ENCODE data around the gene CYP19A1.

Gene CYP19A1

DNA sequence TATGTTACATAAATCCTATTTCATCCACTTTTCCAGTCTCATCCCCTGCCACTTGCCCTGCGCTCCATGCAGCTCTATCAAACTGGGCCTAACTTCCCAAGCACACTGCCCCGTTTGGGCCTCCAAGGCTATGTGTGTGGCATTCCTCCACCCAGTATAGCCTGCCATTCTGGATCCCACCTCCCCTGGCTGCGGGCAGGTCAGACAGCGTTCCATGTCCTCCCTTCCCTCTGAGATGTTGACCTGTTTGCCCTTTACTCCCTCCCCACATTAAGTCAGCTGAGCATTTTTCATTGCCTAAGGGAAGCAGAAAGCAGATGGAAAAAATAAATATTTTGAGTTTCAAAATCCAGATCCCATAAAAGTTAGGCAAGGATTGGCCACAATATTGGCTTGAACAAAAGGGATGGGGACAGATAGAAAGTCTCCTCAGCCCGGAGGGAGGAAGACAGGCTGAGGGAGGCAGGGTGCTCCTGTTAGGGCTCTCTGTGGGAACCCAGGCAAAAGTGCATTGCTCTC, 73.3 kb downstream of the CYP19A1 start:
- Histone ChIP-seq H2AK5ac (ENCODE audit: low read length) (no peak overlapping the region), H4K8ac (ENCODE audit: low read depth, low read length) (no peak overlapping the region), H3K9me3 (ENCODE audit: insufficient read depth, low read depth, low read length) (peaks cover 8% of the 10 kb centered on the region), H2AFZ (ENCODE audit: insufficient read depth, low read length, poor library complexity) (no peak overlapping the region), H3K9ac (ENCODE audit: low read length) (no peak overlapping the region), H3K14ac (ENCODE audit: low read length) (no peak overlapping the region), H3K79me1 (ENCODE audit: low read length) (no peaks in the 10 kb centered on the region), H3K18ac (ENCODE audit: low read length) (no peak overlapping the region), H3K36me3 (ENCODE audit: control insufficient read depth in 1 of 2, insufficient read depth in 2 of 2, low read length in 2 of 2) (peaks cover 0 to 2% of the 10 kb centered on the region in 2 experiments), H3K4ac (ENCODE audit: low read depth, low read length) (no peak overlapping the region), H3K27me3 (ENCODE audit: insufficient read depth, low read length) (peaks cover 11% of the 10 kb centered on the region), H3K27ac (ENCODE audit: low read depth, low read length) (no peak overlapping the region), H2BK12ac (ENCODE audit: low read length) (no peak overlapping the region), H4K91ac (ENCODE audit: low read depth, low read length) (no peak overlapping the region), H3K4me2 (ENCODE audit: low read length) (no peak overlapping the region), H3K4me3 (ENCODE audit: low read depth, low read length) (no peak overlapping the region), H2BK5ac (ENCODE audit: low read depth, low read length, poor library complexity) (no peak overlapping the region), H3K79me2 (ENCODE audit: control insufficient read depth, insufficient read depth, low read length, poor library complexity) (peaks cover 2% of the 10 kb centered on the region), H2BK120ac (ENCODE audit: insufficient read depth, low read length, poor library complexity) (no peak overlapping the region), H3K23ac (ENCODE audit: low read length) (no peak overlapping the region), H4K12ac (ENCODE audit: low read depth, low read length) (no peak overlapping the region), H3K4me1 (ENCODE audit: control insufficient read depth in 1 of 2, insufficient read depth in 2 of 2, low read length in 2 of 2) (peaks cover 2 to 8% of the 10 kb centered on the region in 2 experiments)
- WGBS (ENCODE audit: extremely low coverage, insufficient coverage, insufficient read length), result no CpG with 5 or more reads among the region's 5 CpGs
- DNase-seq, result peak in 1 of 2 donors; percentile 73

GRCh38 chr15:51263726-51264125, 74.7 kb downstream of the CYP19A1 start:
- H3K4me2 ChIP-seq (ENCODE audit: low read length), result no peak overlapping the region
- H2BK12ac ChIP-seq (ENCODE audit: low read length), result no peak overlapping the region
- H3K27ac ChIP-seq (ENCODE audit: low read depth, low read length), result no peak overlapping the region
- no peak overlapping the region for H2AFZ ChIP-seq (ENCODE audit: insufficient read depth, low read length, poor library complexity)
- H2BK5ac ChIP-seq (ENCODE audit: low read depth, low read length, poor library complexity), result no peak overlapping the region
- no peak overlapping the region for H4K91ac ChIP-seq (ENCODE audit: low read depth, low read length)
- H3K9me3 ChIP-seq (ENCODE audit: insufficient read depth, low read depth, low read length), result peaks cover 8% of the 10 kb centered on the region
- H2BK120ac ChIP-seq (ENCODE audit: insufficient read depth, low read length, poor library complexity), result no peak overlapping the region
- DNase-seq, result no peak
- H2AK5ac ChIP-seq (ENCODE audit: low read length), result no peak overlapping the region
- H3K79me2 ChIP-seq (ENCODE audit: control insufficient read depth, insufficient read depth, low read length, poor library complexity), result peaks cover 2% of the 10 kb centered on the region
- no peak overlapping the region for H3K23ac ChIP-seq (ENCODE audit: low read length)
- no peak overlapping the region for H4K8ac ChIP-seq (ENCODE audit: low read depth, low read length)
- no peak overlapping the region for H3K4ac ChIP-seq (ENCODE audit: low read depth, low read length)
- H3K4me1 ChIP-seq (ENCODE audit: control insufficient read depth in 1 of 2, insufficient read depth in 2 of 2, low read length in 2 of 2), result peaks cover 2 to 8% of the 10 kb centered on the region in 2 experiments
- H4K12ac ChIP-seq (ENCODE audit: low read depth, low read length), result no peak overlapping the region
- peaks cover 0 to 2% of the 10 kb centered on the region in 2 experiments for H3K36me3 ChIP-seq (ENCODE audit: control insufficient read depth in 1 of 2, insufficient read depth in 2 of 2, low read length in 2 of 2)
- H3K79me1 ChIP-seq (ENCODE audit: low read length), result no peaks in the 10 kb centered on the region
- no peak overlapping the region for H3K9ac ChIP-seq (ENCODE audit: low read length)
- peaks cover 11% of the 10 kb centered on the region for H3K27me3 ChIP-seq (ENCODE audit: insufficient read depth, low read length)
- no peak overlapping the region for H3K4me3 ChIP-seq (ENCODE audit: low read depth, low read length)
- no peak overlapping the region for H3K18ac ChIP-seq (ENCODE audit: low read length)
- no peak overlapping the region for H3K14ac ChIP-seq (ENCODE audit: low read length)

DNA sequence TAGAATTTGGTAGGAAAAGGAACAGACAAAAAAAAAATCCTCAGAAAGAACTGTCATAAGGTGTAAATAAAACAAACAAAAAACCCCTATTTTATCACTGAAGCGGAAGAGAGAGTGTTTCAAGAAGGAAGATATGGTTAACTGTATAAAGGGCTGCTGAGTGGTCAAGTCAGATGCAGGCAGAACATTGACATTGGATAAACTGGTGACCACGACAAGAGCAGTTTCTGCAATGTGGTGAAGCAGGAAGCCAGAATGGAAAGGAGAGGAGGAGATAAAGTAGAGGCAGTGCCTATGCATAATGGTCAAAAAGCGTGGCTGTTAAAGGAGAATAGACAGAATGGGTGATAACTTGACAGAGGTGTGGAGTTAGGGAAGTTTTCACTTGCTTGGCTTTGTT, 75.3 kb downstream of the CYP19A1 start:
- no peak overlapping the region for H3K14ac ChIP-seq (ENCODE audit: low read length)
- no peak overlapping the region for H2BK12ac ChIP-seq (ENCODE audit: low read length)
- H3K4me1 ChIP-seq (ENCODE audit: control insufficient read depth in 1 of 2, insufficient read depth in 2 of 2, low read length in 2 of 2), result peaks cover 2 to 8% of the 10 kb centered on the region in 2 experiments
- H3K4ac ChIP-seq (ENCODE audit: low read depth, low read length), result no peak overlapping the region
- H3K4me3 ChIP-seq (ENCODE audit: low read depth, low read length), result no peak overlapping the region
- H4K8ac ChIP-seq (ENCODE audit: low read depth, low read length), result no peak overlapping the region
- WGBS (ENCODE audit: extremely low coverage, insufficient coverage, insufficient read length), result no CpG with 5 or more reads among the region's 3 CpGs
- no peak overlapping the region for H2BK120ac ChIP-seq (ENCODE audit: insufficient read depth, low read length, poor library complexity)
- no peak overlapping the region for H3K18ac ChIP-seq (ENCODE audit: low read length)
- no peaks in the 10 kb centered on the region for H3K79me1 ChIP-seq (ENCODE audit: low read length)
- peaks cover 8% of the 10 kb centered on the region for H3K9me3 ChIP-seq (ENCODE audit: insufficient read depth, low read depth, low read length)
- H3K36me3 ChIP-seq (ENCODE audit: control insufficient read depth in 1 of 2, insufficient read depth in 2 of 2, low read length in 2 of 2), result peaks cover 0 to 2% of the 10 kb centered on the region in 2 experiments
- H2AFZ ChIP-seq (ENCODE audit: insufficient read depth, low read length, poor library complexity), result no peak overlapping the region
- no peak overlapping the region for H4K91ac ChIP-seq (ENCODE audit: low read depth, low read length)
- no peak overlapping the region for H3K9ac ChIP-seq (ENCODE audit: low read length)
- no peak overlapping the region for H3K27ac ChIP-seq (ENCODE audit: low read depth, low read length)
- no peak overlapping the region for H3K23ac ChIP-seq (ENCODE audit: low read length)
- H3K4me2 ChIP-seq (ENCODE audit: low read length), result no peak overlapping the region
- peaks cover 2% of the 10 kb centered on the region for H3K79me2 ChIP-seq (ENCODE audit: control insufficient read depth, insufficient read depth, low read length, poor library complexity)
- H4K12ac ChIP-seq (ENCODE audit: low read depth, low read length), result no peak overlapping the region
- no peak for DNase-seq
- peaks cover 11% of the 10 kb centered on the region for H3K27me3 ChIP-seq (ENCODE audit: insufficient read depth, low read length)
- no peak overlapping the region for H2AK5ac ChIP-seq (ENCODE audit: low read length)
- no peak overlapping the region for H2BK5ac ChIP-seq (ENCODE audit: low read depth, low read length, poor library complexity)

- Histone ChIP-seq H3K23ac (ENCODE audit: low read length) (no peak overlapping the region), H3K9ac (ENCODE audit: low read length) (no peak overlapping the region), H3K4ac (ENCODE audit: low read depth, low read length) (no peak overlapping the region), H3K79me2 (ENCODE audit: control insufficient read depth, insufficient read depth, low read length, poor library complexity) (peaks cover 2% of the 10 kb centered on the region), H4K8ac (ENCODE audit: low read depth, low read length) (no peak overlapping the region), H2BK12ac (ENCODE audit: low read length) (no peak overlapping the region), H3K4me2 (ENCODE audit: low read length) (no peak overlapping the region), H3K4me3 (ENCODE audit: low read depth, low read length) (no peak overlapping the region), H2AK5ac (ENCODE audit: low read length) (no peak overlapping the region), H3K79me1 (ENCODE audit: low read length) (no peaks in the 10 kb centered on the region), H3K14ac (ENCODE audit: low read length) (no peak overlapping the region), H3K27ac (ENCODE audit: low read depth, low read length) (no peak overlapping the region), H3K27me3 (ENCODE audit: insufficient read depth, low read length) (peaks cover 6% of the 10 kb centered on the region), H3K9me3 (ENCODE audit: insufficient read depth, low read depth, low read length) (peaks cover 8% of the 10 kb centered on the region), H4K91ac (ENCODE audit: low read depth, low read length) (no peak overlapping the region), H3K36me3 (ENCODE audit: control insufficient read depth in 1 of 2, insufficient read depth in 2 of 2, low read length in 2 of 2) (peaks cover 0 to 2% of the 10 kb centered on the region in 2 experiments), H3K4me1 (ENCODE audit: control insufficient read depth in 1 of 2, insufficient read depth in 2 of 2, low read length in 2 of 2) (peaks cover 2 to 8% of the 10 kb centered on the region in 2 experiments), H2BK5ac (ENCODE audit: low read depth, low read length, poor library complexity) (no peak overlapping the region), H4K12ac (ENCODE audit: low read depth, low read length) (no peak overlapping the region), H3K18ac (ENCODE audit: low read length) (no peak overlapping the region), H2BK120ac (ENCODE audit: insufficient read depth, low read length, poor library complexity) (no peak overlapping the region), H2AFZ (ENCODE audit: insufficient read depth, low read length, poor library complexity) (no peak overlapping the region)
- no CpG with 5 or more reads among the region's 2 CpGs for WGBS (ENCODE audit: extremely low coverage, insufficient coverage, insufficient read length)
- DNase-seq, result no peak
These were observed 75.9 kb downstream of the CYP19A1 start for GRCh38 chr15:51262463-51262862.

All from trophoblast cell (in vitro differentiated cells and primary cell).